ENCODE measurements around the gene CEP104.

CEP104 gene

DNA sequence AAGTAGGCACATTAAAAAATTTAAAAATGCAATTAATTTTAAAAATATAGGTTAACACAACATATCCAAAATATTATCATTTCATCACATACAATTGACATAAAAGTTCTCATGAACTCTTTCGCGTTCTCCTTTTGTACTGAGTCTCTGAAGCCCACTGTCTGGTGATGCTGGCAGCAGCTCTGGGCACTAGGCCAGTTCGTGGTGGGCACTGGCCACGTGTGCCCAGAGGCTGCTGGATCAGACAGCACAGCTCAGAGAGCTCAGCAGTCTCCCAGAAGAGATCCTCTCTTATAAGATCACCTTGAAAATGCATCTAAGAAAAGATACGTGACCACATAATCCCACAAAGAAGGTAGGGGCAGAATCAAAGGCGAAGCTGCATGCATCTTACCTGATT lies 9.9 kb downstream of the CEP104 start:
- TF ChIP-seq, protein P1, sequence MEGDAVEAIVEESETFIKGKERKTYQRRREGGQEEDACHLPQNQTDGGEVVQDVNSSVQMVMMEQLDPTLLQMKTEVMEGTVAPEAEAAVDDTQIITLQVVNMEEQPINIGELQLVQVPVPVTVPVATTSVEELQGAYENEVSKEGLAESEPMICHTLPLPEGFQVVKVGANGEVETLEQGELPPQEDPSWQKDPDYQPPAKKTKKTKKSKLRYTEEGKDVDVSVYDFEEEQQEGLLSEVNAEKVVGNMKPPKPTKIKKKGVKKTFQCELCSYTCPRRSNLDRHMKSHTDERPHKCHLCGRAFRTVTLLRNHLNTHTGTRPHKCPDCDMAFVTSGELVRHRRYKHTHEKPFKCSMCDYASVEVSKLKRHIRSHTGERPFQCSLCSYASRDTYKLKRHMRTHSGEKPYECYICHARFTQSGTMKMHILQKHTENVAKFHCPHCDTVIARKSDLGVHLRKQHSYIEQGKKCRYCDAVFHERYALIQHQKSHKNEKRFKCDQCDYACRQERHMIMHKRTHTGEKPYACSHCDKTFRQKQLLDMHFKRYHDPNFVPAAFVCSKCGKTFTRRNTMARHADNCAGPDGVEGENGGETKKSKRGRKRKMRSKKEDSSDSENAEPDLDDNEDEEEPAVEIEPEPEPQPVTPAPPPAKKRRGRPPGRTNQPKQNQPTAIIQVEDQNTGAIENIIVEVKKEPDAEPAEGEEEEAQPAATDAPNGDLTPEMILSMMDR (IDR thresholded peaks at IDR 0.05; ENCODE audit: low read depth, low read length), result no peak
- no peak for DNase-seq (ENCODE audit: low read depth in 2 of 2)

DNA sequence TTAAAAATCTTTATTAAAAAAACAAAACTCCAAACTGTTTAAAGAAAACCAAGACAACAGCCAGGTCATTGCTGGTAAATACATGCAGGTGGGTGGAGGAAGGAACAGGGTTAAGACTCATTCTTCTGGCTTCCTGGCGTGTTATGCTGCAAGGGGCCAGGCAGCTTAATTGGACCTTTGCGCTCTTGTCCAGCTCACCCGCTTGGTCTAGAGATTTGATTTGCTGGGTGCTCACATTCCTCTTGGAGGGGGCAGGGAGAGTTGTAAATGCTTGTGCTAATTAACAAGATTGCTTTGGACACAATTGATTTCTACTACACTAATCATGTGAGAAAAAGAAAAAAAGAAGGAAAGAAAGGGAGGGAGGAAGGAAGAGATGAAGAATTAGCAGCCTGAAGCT lies 10.5 kb downstream of the CEP104 start:
- no peak for DNase-seq (ENCODE audit: low read depth in 2 of 2)
- TF ChIP-seq, protein P1 (IDR thresholded peaks at IDR 0.05; ENCODE audit: low read depth, low read length), result no peak
- H3K4me3 ChIP-seq (replicated peaks in 1 of 2; ENCODE audit: low read depth in 2 of 2, low read length in 2 of 2), result no peak overlapping the region

More for the DNA sequence above, 9.9 kb downstream of the CEP104 start:
- no peak overlapping the region for H3K4me3 ChIP-seq (replicated peaks in 1 of 2; ENCODE audit: low read depth in 2 of 2, low read length in 2 of 2)

DNA sequence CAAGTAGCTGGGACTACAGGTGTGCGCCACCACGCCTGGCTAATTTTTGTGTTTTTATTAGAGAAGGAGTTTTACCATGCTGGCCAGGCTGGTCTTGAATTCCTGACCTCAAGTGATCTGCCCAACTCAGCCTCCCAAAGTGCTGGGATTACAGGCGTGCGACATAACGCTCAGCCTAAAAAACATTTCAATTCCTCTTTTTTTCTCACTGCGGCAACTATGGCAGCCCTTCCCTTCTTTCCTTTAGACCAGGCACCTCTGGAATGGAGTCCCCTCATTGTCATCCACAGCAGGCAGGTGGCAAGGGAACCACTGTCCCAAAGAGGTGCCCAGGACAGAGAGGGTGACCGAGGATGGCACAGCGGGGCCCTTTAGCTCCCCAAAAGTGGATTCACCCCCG lies 14.1 kb downstream of the CEP104 start:
- DNase-seq (ENCODE audit: low read depth in 2 of 2), result no peak
- TF ChIP-seq, protein P1 (IDR thresholded peaks at IDR 0.05; ENCODE audit: low read depth, low read length), result no peak
- H3K4me3 ChIP-seq (replicated peaks in 1 of 2; ENCODE audit: low read depth in 2 of 2, low read length in 2 of 2), result no peak overlapping the region

DNA sequence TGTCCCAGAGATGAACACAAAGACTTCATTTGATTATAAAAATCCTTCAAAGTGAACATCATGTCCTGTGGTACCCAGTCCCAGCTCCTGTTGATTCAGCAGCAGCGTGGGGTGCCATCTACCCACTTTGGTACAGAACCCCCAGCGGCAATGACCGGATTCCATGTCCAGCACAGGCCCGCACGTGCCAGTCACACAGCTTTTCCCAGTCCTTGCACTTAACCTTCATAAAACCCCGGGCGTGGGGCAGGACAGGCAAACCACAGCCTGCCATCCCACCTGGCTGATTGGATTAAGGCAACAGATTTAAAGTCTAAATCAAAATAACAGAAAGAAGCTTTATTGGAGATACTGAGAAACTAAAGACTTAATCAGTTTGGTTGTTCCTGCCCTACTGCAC lies 15.5 kb downstream of the CEP104 start:
- TF ChIP-seq, protein P1 (IDR thresholded peaks at IDR 0.05; ENCODE audit: low read depth, low read length), result no peak
- H3K4me3 ChIP-seq (replicated peaks in 1 of 2; ENCODE audit: low read depth in 2 of 2, low read length in 2 of 2), result no peak overlapping the region
- DNase-seq (ENCODE audit: low read depth in 2 of 2), result no peak

DNA sequence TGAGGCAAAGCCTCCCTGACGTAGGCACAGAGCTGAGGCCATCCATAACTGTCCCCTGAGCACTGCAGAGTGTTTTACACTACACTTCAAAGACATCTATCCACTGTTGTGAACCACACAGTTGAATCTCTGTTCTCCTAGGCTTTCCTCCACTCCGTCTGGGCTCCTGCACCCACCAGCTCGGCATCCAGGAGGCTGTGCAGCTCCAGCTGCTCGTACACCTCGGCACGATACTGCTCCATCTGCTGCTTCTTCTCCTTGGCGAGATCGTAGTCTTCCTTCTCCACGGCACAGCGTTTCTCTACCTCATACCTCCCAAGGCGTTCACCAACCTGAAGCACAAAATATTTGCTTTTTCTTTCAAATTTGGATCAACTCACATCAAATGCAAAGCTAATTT lies 18.2 kb downstream of the CEP104 start:
- no peak overlapping the region for H3K4me3 ChIP-seq (replicated peaks in 1 of 2; ENCODE audit: low read depth in 2 of 2, low read length in 2 of 2)
- DNase-seq (ENCODE audit: low read depth in 2 of 2), result no peak
- TF ChIP-seq, protein P1 (IDR thresholded peaks at IDR 0.05; ENCODE audit: low read depth, low read length), result no peak

DNA sequence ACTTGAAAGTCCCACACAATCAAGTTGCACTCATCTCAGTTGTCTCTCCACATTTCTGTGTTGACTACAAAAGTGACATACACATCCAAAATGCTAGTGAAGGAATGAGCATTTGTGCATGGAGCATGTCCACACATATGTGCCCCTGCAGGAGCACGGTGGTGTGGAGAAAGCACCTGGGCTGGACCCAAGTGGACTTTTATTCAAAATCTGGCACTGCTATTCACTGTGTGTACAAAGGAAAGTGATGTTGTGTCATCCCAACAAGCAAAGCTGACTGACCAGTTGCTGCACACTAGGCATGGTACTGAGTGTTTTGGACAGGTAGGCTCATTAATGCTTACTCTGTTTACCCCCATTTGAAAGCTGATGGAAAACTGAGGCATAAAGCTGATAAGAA lies 19.3 kb downstream of the CEP104 start:
- no peak for DNase-seq (ENCODE audit: low read depth in 2 of 2)
- no peak overlapping the region for H3K4me3 ChIP-seq (replicated peaks in 1 of 2; ENCODE audit: low read depth in 2 of 2, low read length in 2 of 2)
- TF ChIP-seq, protein P1 (IDR thresholded peaks at IDR 0.05; ENCODE audit: low read depth, low read length), result no peak

DNA sequence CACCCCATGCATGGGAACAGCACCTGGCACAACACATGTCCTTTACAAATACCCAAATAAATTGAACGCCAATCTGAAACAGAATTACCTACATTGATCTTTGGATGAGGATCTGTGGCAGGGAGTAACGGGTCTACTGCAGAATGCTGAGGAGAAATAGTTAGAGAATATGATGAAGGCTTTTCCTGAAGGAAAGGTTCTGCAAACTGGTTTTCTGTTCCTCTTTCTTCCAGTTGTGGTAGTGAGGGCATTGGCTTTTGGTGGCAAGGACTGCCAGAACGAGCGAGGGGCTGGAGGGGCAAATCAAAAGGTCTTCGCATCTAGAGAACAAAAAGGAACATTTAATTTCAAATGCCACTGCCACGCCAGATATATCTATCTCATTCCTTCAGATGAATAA lies 19.8 kb downstream of the CEP104 start:
- H3K4me3 ChIP-seq (replicated peaks in 1 of 2; ENCODE audit: low read depth in 2 of 2, low read length in 2 of 2), result no peak overlapping the region
- TF ChIP-seq, protein P1 (IDR thresholded peaks at IDR 0.05; ENCODE audit: low read depth, low read length), result no peak
- DNase-seq (ENCODE audit: low read depth in 2 of 2), result no peak

All from cardiac fibroblast (primary cell).